ENCODE results near the gene ARPC1A.
"Not testable (repeated sequence)": the region's sequence is repeated elsewhere in the genome, so short reads cannot be mapped to it uniquely, and the experiment has no call there.

ARPC1A gene

DNA sequence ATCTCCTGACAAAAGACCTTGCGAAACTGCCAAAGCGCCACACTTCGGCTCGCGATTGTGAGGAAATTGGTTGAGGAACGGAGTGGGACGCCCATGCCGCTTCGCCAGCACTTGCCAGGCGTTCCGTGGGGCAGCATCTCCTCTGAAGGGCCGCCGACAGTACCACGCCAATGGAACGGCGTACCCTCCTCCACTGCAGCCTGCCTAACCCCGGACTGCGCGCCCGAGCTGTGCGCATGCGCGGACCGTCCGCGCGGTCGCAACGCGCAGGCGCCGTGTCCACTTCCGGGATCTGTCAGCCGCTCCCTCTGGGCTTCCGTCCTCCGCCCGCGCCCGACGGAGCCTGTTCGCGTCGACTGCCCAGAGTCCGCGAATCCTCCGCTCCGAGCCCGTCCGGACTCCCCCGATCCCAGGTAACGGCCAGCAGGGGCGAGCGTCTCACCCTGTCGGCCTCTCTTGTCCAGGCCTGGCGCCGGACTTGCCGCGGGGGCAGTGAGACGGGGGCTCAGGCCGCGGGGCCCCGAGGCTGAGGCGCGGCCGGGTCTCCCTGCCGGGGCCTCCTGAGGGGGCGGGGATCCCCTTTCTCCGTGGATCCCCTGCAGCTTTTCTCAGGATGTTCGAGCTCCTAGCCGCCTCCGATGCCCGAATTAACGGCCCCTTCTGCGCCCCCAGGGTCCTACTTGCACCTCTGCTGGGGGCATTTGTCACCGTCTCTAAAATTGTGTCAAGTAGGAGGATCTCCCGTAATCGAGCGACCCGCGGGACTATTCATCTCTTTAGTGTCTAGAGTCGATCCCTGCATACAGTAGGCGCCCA, at the start of gene ARPC1A:
Gene ARPC1A, plus strand, starts transcription at position 307 of the 816 bp plus-strand sequence. CDS start 7,456 bp downstream, outside the sequence.
- DNase-seq (peak; percentile 93), ATAC-seq (peak; percentile 95)

DNA sequence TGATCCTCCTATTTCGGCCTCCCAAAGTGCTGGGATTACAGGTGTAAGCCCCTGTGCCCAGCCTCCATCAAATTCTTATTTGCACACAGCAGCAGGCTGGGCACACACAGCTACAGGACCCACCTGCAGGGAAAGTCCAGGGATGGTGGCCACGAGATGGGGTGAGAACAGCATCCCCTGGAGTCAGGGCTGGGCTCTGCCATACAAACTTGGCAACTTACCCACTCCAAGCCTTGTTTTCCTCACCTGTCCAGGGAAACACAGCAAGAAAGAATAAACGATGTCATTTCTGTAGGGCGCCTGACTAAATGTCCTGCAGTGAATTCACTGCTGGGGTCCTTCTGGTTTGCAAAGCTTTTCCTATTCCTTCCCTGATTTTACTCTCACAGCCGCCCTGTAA, 47.5 kb upstream of the ARPC1A start:
- DNase-seq (no peak), ATAC-seq (no peak)

DNA sequence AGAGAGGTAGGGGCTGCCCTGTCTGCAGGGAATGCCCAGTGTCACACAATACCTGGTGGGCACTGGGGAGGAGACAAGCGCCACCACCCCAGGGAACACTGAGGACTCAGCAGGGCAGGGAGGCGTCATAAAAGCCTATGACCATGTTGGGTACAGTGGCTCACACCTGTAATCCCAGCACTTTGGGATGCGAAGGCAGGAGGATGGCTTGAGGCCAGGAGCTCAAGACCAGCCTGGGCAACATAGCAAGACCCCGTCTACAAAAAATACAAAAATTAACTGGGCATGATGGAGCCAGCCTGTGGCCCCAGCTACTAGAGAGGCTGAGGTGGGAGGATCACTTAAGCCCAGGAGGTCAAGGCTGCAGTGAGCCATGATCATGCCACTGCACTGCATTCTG, 41.5 kb upstream of the ARPC1A start:
- not testable (repeated sequence) for ATAC-seq, DNase-seq

DNA sequence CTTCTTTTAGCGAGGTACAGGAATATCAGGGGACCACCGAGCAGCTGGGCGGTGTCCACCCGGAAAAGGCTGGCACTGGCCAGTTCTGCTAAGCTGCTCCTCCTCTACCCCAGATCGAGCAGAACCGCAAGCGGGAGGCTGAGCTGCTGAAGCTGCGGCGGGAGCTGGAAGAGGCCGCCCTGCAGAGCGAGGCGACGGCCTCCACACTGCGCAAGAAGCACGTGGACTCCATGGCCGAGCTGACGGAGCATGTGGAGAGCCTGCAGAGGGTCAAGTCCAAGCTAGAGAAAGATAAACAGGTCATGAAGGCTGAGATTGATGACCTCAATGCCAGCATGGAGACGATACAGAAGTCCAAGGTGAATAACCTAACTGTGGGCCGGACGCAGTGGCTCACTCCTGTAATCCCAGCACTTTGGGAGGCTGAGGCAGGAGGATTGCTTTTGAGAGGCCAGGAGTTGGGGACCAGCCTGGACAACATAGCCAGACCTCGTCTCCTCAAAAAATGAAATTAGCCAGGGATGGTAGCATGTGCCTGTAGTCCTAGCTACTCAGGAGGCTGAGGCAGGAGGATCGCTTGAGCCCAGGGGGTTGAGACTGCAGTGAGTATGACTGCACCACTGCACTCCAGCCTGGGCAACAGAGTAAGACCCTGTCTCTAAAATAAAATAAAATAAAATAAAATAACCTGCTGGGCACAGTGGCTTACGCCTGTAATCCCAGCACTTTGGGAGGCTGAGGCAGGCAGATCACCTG, 37.7 kb upstream of the ARPC1A start:
- no peak for ATAC-seq
- DNase-seq, result no peak

DNA sequence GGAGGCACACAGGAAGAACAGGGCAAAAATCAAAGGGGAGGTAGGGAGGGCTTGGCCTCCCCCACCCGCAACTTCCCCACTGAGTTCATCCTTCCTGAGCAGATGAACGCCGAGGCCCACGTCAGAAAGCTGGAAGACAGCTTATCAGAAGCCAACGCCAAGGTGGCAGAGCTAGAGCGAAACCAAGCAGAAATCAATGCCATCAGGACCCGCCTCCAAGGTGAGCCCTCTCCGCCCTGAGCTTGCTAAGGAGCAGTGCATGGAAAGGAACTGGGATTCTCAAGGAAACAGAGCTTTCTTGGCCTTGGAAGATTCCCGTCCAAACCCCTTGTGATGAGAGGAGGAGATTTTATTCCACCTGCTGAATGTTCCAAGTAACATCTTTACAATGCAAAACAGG, 36.5 kb upstream of the ARPC1A start:
- no peak for DNase-seq
- ATAC-seq, result no peak

DNA sequence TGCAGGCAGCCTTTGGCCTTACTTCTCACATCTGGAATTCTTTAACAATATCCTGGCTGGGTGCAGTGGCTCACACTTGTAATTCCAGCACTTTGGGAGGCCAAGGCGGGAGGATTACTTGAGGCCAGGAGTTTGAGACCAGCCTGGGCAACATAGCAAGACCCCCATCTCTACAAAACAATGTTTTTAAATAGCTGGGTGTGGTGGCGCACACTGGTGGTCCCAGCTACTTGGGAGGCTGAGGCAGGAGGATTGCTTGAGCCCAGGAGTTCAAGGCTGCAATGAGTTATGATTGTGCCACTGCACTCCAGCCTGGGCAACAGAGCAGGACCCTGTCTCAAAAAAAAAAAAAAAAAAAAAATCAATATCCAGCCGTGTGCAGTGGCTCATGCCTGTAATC, 35.5 kb upstream of the ARPC1A start:
- ATAC-seq, DNase-seq: not testable (repeated sequence)

DNA sequence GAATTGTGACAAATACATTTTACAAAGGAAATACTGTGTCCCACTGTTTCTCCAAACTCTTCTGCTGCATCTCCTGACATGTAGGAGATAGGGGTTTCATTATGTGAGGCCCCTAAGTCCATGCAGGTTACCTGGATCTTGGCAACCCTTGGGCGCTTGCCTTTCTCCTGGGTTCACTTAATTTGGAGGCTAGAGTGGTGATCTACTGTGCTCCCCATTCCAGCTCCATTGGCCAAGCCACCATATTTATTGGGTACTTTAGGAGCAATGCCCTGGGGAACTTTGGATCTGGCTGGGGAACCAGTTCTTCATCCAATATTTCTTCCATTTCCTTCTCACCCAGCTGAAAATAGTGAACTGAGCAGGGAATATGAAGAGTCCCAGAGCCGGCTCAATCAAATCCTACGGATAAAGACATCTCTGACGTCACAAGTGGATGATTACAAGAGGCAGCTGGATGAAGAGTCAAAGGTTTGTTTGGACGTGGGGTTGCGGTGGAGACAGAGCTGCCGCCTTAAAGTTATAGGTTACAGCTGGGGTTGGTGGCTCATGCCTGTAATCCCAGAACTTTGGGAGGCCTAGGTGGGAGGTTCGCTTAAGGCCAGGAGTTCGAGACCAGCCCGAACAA, 34.6 kb upstream of the ARPC1A start:
- DNase-seq (no peak), ATAC-seq (no peak)

DNA sequence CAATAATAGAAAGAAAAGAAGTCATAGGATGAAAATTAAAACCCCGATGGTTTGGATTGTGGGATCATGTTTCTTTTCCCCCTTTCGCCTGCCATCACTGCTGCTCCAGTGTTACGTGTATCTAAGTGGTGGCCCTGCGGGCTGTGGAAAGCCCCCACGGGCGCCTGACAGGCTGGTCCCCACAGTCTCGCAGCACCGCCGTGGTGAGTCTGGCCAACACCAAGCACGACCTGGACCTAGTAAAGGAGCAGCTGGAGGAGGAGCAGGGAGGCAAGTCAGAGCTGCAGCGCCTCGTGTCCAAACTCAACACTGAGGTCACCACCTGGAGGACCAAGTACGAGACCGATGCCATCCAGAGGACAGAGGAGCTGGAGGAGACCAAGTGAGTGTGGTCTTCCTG, 33.6 kb upstream of the ARPC1A start:
- ATAC-seq, result no peak
- no peak for DNase-seq

DNA sequence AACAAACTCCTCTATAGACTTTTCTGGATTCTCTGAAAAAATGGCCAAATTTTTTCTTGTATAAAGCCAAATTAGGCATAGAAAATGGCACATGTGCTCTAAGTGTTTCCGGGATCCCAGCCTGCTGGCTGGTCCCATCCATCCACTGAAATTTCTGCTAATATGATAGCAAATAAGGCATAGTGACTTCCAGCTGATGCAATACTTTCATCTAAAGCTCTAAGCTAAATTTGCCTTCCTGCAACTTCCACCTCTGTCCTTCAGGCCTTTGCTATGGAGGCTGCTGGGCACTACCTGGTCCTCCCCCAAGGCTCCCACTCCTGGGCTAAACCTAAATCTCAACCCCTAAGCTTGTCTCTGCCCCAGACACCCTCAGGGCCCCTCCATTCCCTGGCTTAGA, 32.5 kb upstream of the ARPC1A start:
- no peak for ATAC-seq
- no peak for DNase-seq

DNA sequence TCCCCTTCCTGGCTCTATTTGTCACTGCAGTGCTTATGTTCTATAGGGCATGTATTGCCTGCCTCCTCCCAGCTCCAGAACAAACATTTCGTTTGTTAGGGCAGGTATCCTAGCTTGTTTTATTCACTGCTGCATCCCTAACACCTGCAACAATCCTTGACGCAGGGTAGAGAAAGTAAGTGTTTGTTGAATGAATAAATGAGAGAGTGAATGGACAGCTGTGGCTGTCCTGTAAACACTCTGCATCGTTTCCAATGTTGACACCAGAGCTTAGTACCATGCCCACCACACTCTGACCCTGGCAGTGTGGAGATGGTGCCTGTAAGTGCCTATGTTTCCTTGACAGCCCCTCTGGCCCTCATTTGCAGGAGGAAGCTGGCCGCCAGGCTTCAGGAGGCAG, 32.0 kb upstream of the ARPC1A start:
- DNase-seq (no peak), ATAC-seq (no peak)

DNA sequence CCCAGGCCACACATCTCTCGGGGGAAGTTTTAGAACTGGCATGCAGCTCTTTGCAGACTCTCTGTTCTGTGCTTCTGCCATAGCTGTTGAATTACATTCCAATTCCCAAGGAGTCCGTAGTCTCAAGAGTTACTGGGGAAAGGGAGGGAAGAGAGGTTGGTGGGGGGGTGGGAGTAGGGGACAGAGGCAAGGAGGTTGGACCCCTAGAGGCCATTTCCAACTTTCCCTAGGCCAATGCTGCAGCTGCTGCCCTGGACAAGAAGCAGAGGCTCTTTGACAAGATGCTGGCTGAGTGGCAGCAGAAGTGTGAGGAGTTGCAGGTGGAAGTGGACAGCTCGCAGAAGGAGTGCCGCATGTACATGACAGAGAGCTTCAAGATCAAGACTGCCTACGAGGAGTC, 29.2 kb upstream of the ARPC1A start:
- ATAC-seq (no peak), DNase-seq (no peak)

DNA sequence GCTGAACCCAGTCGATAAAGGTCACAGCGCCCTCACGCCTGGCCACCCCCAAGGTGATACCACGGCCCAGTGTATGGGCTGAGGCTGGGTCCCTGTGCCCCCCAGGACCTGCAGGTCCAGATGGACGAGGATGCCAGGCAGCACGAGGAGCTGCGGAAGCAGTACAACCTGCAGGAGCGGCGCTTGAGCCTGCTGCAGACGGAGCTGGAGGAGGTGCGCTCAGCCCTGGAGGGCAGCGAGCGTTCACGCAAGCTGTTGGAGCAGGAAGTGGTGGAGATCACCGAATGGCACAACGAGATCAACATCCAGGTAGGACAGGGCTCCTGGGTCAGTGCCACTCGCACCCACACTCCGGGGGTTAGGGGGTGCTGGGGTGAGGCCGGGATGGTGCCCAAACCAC, 24.2 kb upstream of the ARPC1A start:
- no peak for DNase-seq
- no peak for ATAC-seq

DNA sequence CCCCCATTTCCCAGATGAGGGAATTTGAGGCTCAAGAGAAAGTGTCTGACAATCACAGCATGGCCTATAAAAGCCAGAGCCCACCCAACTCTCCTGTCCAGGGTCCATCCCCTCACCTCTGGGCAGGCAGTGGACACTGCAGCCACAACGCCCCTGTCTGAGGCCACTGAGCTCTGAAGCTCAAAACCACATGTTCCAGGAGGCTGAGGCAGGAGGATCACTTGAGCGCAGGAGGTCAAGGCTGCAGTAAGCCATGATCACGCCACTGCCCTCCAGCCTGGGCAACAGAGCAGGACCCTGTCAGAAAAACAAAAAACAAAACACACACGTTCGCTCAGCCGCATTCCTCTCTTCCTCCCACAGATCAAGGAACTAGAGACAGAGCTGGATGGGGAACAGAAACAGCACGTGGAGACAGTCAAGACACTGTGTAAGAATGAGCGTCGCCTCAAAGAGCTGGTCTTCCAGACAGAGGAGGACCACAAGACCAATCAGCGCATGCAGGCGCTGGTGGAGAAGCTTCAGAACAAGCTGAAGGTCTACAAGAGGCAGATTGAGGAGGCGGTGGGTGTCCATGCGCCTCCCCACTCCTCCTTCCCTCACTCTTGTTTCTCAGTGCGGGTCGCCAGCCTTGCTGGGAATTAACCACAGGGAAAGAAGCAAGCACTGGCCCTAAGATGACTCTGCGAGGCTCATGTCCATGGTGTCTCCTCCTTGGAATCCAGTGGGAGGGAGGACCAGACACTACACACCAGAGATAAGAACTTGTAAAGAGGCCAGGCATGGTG, 20.0 kb upstream of the ARPC1A start:
- no peak for ATAC-seq

DNA sequence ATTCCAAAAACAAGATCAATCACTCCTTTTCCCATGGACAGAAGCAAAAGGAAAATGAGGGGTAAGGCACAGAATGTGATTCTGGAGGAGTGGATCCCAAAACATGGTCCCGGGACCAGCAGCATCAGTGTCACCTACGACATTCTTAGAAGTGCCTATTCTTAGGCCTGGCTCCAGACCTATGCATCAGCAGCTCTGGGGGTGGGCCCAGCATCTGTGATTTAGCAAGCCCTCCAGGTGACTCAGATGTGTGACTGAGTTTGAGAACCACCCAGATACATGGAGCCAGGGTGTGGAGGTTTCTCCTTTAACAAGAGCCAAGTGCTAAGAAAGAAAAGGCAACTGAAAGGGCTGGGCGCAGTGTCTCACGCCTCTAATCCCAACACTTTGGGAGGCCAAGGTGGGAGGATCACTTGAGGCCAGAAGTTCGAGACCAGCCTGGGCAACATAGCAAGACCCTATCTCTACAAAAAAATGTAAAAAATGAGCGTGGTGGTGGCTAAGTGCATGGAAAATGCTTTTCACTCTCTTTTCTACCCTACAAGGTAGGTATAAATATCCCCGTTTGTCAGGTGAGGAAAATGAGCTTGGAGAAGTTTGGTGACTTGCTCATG, 17.1 kb upstream of the ARPC1A start:
- no peak for DNase-seq
- ATAC-seq, result peak; percentile 60

More for the DNA sequence above, 20.0 kb upstream of the ARPC1A start:
- no peak for DNase-seq

DNA sequence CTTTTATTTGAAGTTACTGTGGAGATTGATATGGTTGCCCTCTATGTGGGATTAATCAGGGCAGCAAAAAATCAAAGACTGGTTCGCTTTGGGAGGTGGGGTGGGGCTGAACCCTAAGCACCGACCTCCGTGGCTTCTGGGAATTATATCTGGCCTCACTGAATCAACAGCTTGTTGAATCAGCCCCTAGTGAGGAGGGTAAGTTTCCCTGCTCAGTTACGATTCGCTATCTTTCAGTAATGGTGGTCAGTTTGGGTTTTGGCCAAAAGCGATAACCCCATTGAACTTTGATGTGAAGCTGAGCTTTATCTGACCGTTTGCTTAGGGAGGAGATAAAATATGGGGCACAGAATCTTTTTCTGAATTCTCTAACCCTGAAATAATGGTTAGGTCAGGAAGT, 16.6 kb upstream of the ARPC1A start:
- no peak for ATAC-seq
- no peak for DNase-seq

DNA sequence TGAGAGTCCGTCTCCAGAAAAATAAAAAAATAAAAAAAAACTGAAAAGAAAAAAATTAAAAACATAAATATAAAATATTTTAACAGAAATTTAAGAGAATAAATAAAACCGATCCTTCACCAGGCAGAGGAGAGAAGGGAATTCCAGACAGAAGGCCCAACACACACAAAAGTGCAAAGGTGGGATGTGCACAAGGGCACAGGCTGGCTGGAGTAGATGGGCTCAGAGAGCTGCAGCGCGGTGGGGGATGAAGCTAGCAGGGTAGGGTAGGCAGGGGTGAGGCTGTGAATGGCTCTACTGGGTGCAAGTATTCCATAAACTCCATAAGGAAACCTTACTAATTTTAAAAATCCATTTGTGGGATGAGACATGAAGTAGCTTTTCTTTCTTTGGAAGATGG, 15.7 kb upstream of the ARPC1A start:
- ATAC-seq (no peak), DNase-seq (no peak)

DNA sequence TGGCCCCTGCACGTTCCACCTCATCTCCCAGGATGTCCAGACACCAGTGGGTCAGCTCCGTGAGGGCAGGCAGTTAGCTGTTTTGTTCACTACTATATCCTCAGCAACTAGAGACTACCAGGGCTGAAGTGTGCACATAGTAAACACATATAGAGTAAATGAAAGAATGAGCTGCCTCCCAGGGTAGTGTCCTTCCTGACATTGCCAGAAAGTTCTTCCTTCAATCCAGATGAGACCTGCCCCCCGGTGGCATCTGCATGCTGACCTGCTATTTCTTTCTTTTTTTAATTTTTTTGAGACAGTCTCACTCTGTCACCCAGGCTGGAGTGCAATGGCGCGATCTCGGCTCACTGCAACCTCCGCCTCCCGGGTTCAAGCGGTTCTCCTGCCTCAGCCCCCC, 14.0 kb upstream of the ARPC1A start:
- ATAC-seq (no peak), DNase-seq (no peak)

DNA sequence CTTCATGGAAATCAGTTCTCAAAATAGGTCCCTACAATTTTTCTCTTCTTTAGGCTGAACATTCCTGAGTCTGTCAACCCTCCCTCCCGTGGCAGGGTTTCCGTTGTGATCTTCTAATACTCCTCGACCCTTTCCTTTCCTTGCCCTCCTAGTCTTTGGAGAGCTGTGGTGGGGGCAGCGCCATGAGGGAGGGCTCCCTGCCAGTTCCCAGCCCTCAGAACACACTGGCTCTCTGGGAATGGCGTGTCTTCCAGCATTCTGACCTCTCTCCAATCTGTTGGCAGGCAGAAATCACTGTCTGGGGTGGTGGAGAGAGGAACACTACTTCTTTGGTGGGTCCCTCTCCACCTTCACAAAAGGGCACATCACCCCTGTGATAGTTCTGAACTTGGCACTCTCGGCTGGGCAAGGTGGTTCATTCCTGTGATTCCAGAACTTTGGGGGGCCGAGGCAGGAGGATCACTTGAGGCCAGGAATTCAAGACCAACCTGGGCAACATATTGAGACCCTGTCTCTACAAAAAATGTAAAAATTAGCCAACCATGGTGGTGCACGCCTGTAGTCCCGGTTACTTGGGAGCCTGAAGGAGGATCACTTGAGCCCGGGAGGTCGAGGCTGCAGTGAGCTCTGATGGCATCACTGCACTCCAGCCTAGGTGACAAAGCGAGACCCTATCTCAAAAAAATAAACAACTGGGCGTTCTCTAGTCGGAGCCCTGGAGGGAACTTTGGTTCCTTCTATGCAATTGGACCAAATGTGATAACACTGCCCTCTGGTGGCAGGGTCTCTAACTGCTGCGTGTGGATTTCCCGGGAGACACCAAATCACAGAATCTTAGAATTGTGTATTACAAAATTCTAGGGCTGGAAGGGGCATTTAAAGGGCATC, 13.1 kb upstream of the ARPC1A start:
- ATAC-seq (no peak), DNase-seq (peak; percentile 79)

DNA sequence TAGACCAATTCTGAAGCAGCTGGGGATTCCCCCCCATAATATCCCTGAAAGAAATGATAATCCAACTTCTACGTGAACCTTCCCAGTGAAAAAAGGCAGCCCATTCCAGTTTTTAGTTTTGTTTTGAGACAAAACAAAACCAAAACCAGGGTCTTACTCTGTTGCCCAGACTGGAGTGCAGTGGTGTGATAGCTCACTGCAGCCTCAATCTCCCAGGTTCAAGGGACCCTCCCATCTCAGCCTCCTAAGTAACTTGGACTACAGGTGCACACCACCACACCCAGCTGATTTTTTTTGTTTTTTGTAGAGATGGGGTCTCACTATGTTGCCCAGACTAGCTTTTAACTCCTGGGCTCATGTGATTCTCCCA, 12.5 kb upstream of the ARPC1A start:
- ATAC-seq (no peak), DNase-seq (no peak)

DNA sequence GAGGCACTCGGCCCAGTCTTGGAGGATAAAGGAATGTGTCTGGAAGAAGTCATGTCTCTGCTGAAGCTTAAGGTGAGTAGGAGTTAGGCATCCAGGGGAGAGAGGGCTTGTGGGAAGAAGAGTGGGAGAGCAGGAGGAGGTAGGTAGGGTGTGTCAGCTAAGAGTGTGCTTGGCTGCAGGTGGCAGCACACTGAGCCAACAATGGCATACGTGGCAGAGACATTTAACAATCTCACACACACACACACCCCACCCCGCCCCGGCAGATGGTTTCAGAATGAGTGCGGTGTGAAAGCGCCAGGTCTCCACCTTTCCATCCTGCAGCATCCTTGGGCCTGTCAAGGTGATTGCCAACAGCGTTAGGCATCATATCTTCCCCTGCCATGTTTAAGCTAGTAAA, 11.2 kb upstream of the ARPC1A start:
- DNase-seq, result peak; percentile 43
- peak; percentile 75 for ATAC-seq

DNA sequence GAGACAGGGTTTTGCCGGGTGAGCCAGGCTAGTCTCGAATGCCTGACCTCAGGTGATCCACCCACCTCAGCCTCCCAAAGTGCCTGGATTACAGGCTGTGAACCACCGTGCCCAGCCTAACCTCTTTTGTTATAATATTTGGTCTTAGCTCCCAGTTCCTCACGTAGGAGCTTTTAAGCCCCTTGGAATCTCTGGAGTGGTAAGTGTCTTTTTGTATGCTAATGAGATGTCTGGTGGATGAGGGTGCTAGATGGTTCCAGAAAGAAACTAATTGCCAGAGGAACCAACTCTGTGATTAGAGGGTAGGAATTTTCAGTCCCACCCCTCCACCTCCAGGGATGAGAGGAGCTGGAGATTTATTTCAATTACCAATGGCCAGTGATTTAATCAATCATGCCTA, 5.3 kb upstream of the ARPC1A start:
- DNase-seq (no peak), ATAC-seq (no peak)

All from stimulated activated naive CD8-positive, alpha-beta T cell treated with anti-CD3 and anti-CD28 coated beads, Interleukin-15, Interleukin-2, amounts not matched to agents 100 U/mL and 50 U/mL, for 24 hours (primary cell).